K562 (cell line): ENCODE results near the gene HSPB8. TPM values are rescaled to one million over a fixed set of nuclear protein-coding genes. Genes with fewer than 3 reads are reported as not detected.
A peak's percentile ranks its signal among the peaks of the same experiment; 100 is the strongest.

Source experiments
- ATF6 ChIP-seq: sonication (generic); formaldehyde crosslinking; IDR thresholded peaks from 2 replicates; pipeline ENCODE4 v1.4.0; 2020; ENCODE audit warnings: mild to moderate bottlenecking, missing genetic modification reagents
- GATAD2B ChIP-seq: fragments of 450-650 bp; IDR thresholded peaks from 2 replicates; pipeline ENCODE4 v1.6.1; 2017; ENCODE audit warnings: mild to moderate bottlenecking, borderline replicate concordance
- IRF1 ChIP-seq: sonication (generic); formaldehyde crosslinking; IDR thresholded peaks from 2 replicates; pipeline ENCODE4 v1.8.0; 2022; ENCODE audit warnings: missing genetic modification reagents, mild to moderate bottlenecking, borderline replicate concordance
- RBM25 ChIP-seq: fragments of 200-400 bp; formaldehyde crosslinking; IDR thresholded peaks from 2 replicates; pipeline ENCODE4 v1.6.1; 2018; ENCODE audit warnings: low read length, low read depth, moderate library complexity; ENCODE audit not compliant: severe bottlenecking
- REST ChIP-seq, 2 experiments: fragments of 450-650 bp; formaldehyde crosslinking in 1 of 2; IDR thresholded peaks; 2 replicates each; pipeline versions ENCODE4 v1.4.0 to v1.6.1; 2014 to 2020; ENCODE audit warnings: mild to moderate bottlenecking in 2 of 2, borderline replicate concordance in 1 of 2, low read depth in 1 of 2
- YBX1 ChIP-seq: fragments of 450-650 bp; IDR thresholded peaks from 2 replicates; pipeline ENCODE4 v1.7.1; 2016; ENCODE audit warnings: mild to moderate bottlenecking
- ZNF444 ChIP-seq: fragments of 250-450 bp; sonication (Bioruptor Pico); IDR thresholded peaks from 2 replicates; pipeline ENCODE4 v1.4.0; 2020; ENCODE audit warnings: mild to moderate bottlenecking, moderate library complexity
- polyA plus RNA-seq, 8 experiments: library from polyadenylated mRNA; depleted of rRNA in 4 of 8; stranded (reverse) in 5 of 8; unstranded in 3 of 8; fragments of >200 nt; fragmentation: Nextera tagmentation in 2 of 8; fragmentation: Illumina TruSeq in 1 of 8; extraction: Ambion mirVana in 2 of 8; extraction: Trizol in 1 of 8; gene quantifications; 2 replicates each; pipeline versions ENCODE4 v1.2.1 to v1.2.3, GENCODE V29; 2011 to 2014; ENCODE audit warnings: inconsistent platforms in 1 of 8, missing spikeins in 1 of 8
- total RNA-seq, 7 experiments: library from RNA; depleted of rRNA in 6 of 7; stranded (reverse); fragments of >200 nt in 6 of 7; fragmentation: Illumina TruSeq in 2 of 7; extraction: Trizol in 2 of 7; gene quantifications; 2 replicates each; pipeline versions ENCODE4 v1.2.1 to v1.2.3, GENCODE V29; 2011 to 2021; ENCODE audit warnings: low replicate concordance in 1 of 7
- TF ChIP-seq, protein P1 (sequence below): fragments of 450-650 bp; formaldehyde crosslinking; IDR thresholded peaks from 2 replicates; pipeline ENCODE4 v1.4.0; 2022; ENCODE audit warnings: missing genetic modification characterization
- TF ChIP-seq, protein P2 (sequence below): IDR thresholded peaks from 2 replicates; pipeline ENCODE4 v1.6.1; 2016; ENCODE audit warnings: missing genetic modification characterization, missing compliant biosample characterization

Gene HSPB8
- total and polyA plus RNA-seq, 9 of the 15 experiments (the other 6 are each of a cell fraction or from before 2014, with no cell fraction given), result 0.13 TPM; not detected in 8

DNA sequence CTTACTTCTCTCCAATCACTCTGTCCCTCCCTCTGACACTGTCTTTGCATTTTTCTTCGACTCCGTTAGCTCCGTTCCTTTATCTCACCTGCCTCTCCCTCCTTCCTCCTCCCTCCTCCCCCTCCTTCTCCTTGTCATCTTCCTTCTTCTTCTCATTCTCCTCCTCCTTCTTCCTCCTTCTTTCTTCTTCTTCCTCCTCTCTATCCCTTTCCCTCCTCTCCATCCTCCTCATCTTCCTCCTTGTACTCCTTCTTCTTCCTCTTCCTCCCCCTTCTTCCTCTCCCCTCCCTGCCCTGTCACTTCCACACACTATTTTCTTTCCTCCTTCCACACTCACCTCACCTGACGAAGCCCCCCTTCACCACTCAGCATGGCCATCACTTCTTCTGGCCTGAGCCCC lies 53.0 kb downstream of the HSPB8 start (continued):
- TF ChIP-seq, protein P1, sequence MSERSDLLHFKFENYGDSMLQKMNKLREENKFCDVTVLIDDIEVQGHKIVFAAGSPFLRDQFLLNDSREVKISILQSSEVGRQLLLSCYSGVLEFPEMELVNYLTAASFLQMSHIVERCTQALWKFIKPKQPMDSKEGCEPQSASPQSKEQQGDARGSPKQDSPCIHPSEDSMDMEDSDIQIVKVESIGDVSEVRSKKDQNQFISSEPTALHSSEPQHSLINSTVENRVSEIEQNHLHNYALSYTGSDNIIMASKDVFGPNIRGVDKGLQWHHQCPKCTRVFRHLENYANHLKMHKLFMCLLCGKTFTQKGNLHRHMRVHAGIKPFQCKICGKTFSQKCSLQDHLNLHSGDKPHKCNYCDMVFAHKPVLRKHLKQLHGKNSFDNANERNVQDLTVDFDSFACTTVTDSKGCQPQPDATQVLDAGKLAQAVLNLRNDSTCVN, result peak; percentile 26; the same call in 1 of the 2 replicates
- no peak for TF ChIP-seq RBM25
- TF ChIP-seq ATF6 (CRISPR knock-in tag), result no peak
- no peak for TF ChIP-seq YBX1
- TF ChIP-seq REST (IDR thresholded peaks at IDR 0.05; ENCODE audit: borderline replicate concordance), result no peak
- no peak for TF ChIP-seq REST (CRISPR knock-in tag; IDR thresholded peaks at IDR 0.05; ENCODE audit: low read depth)
- TF ChIP-seq ZNF444, result no peak
- TF ChIP-seq, protein P2, sequence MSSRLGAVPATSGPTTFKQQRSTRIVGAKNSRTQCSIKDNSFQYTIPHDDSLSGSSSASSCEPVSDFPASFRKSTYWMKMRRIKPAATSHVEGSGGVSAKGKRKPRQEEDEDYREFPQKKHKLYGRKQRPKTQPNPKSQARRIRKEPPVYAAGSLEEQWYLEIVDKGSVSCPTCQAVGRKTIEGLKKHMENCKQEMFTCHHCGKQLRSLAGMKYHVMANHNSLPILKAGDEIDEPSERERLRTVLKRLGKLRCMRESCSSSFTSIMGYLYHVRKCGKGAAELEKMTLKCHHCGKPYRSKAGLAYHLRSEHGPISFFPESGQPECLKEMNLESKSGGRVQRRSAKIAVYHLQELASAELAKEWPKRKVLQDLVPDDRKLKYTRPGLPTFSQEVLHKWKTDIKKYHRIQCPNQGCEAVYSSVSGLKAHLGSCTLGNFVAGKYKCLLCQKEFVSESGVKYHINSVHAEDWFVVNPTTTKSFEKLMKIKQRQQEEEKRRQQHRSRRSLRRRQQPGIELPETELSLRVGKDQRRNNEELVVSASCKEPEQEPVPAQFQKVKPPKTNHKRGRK (tag), result peak; percentile 63
- no peak for TF ChIP-seq GATAD2B
- TF ChIP-seq IRF1 (CRISPR knock-in tag), result no peak
